Measurements from ENCODE around the gene HAGH.

The HAGH gene

DNA sequence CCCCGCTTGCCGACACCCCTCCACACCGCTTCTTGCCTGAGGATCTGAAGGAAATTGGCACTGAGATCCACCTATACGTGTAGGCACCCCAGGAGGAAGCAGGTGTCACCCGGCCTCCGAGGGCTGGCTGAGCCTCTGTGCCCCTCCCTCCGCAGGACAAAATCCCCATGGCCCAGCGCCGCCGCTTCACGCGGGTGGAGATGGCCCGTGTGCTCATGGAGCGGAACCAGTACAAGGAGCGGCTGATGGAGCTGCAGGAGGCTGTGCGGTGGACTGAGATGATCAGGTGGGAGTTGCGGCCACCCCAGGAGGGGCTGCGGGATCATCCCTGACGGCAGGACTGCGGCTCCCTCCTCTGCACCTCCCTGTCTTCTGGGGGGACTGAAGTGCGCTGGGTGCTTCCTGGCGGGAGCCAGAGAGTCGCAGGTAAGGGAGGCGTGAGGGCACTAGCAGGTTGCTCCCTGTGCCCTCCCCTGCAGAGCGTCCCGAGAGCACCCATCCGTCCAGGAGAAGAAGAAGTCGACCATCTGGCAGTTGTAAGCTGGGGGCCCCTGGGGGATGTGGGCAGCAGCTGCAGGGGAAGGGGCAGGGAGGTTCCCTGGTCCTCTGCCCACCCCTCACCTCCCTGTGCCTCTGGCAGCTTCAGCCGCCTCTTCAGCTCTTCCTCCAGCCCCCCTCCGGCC lies 64.3 kb downstream of the HAGH start:
- DNase-seq (ENCODE audit: low spot score), result no peak

DNA sequence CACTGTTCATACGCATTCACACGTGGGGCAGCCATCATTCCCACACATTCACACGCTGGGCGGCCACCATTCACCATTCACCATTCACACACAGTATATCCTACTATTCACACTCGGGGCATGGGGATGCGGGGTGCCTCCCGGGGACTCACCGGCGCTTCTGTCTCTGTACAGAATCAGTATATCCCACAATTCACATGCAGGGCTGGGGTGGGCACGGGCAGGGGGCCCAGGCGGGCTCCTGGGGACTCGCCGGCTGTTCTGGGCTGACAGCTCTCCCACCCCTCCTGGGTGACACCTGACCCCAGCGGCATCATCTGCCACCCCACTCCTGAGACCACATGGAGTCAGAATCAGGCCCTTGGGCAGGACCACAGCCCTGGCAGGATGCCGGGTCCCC lies 64.9 kb downstream of the HAGH start:
- no peak for DNase-seq (ENCODE audit: low spot score)

DNA sequence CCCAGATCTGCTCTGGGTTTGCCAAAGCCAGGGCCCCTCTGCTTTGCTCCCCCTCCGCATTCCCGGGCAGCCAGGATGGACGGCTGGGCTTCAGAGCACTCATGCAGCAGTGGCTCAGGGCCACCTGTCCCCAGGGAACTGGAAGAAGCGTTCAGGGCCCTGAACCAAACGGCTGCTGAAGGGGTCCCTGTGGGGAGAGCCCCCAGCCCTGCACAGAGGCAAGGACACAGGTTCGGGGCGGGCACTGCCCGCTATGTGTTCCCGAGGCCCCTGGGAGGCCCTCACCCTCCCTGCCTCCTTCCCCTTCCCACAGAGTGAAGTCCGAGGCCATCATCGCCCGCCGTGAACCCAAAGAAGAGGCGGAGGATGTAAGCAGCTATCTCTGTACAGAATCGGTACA lies 65.7 kb downstream of the HAGH start:
- no peak for DNase-seq (ENCODE audit: low spot score)

DNA sequence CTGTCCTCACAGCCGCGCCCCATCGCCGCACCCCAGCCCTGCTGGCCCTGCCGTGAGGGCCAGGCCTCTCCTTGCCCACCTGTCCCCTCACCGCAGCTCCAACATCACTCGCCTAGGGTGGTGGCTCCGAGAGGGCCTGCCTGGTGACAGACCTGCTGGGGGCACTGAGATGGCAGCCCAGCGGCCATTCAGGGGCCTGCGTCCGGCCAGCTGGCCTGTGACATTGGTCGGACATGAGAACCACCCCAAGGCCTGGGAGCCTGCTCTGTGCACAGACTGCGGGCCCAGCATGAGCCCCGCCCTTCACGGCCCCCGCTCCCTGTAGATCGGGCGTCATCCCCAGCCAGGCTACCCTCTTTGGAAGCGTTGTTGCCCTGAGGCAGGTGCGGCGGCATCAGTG lies 67.1 kb downstream of the HAGH start:
- DNase-seq (ENCODE audit: low spot score), result no peak

DNA sequence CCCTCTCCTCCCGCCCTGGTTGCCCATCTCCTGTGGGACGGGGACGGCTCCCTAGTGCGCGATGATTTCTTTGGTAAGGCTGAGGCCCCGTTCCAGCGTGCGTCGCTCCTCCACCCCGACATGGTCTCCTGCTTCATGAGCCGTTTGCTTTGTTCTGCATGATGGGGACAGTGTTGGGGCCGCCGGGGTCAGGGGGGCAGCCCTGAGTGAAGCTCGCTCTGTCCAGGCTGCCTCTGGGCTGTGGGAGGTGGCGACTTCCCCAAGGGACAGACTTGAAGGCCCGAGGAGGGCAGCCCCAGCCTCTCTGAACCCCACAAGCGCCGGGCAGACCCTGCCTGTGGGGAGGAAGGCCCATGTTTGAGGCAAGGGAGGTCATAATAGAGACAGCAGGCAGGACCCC lies 67.7 kb downstream of the HAGH start:
- DNase-seq (ENCODE audit: low spot score), result no peak

DNA sequence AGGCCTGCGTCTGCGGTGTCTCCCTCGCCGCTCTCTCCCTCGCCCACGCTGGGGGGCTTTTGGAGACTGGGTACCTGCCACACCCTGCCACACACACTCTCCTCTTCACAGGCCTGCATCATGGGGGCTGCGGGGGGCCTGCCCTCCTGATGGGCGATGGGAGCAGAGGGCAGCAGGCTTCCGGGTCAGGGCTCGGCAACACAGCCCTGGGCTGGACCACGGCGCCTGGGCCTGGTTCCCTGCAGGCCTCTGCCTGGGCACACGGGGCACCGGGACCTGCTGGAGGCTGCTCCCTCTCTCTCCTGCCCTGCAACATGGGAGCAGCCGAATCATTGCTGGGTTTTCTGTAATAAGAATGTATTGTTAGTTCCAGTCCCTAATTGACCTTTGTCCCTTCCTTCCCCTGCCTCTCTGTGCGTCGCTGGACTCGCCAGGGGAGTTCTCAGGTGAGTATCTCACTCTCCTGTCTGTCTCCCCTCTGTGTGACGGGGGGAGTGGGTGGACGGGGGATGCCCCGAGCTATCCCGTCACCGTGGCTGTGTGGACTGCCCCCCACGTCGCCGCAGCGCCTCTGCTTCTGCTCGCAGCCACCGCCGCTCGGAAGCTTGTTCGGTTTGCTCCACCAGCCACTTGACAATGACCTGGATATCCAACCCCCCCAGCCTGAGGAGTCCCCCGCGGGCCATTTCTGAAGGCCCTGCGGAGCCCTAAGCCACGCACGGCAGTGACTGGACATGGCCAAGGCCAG lies 68.7 kb downstream of the HAGH start:
- DNase-seq (ENCODE audit: low spot score), result no peak
